ENCODE measurements around the gene ATP1B3. TPM values are rescaled to one million over a fixed set of nuclear protein-coding genes. Genes with fewer than 3 reads are reported as not detected.

The ATP1B3 gene
- polyA plus RNA-seq, 1 donor (not counting 4 experiments of a cell fraction or from before 2014, with no cell fraction given): 345 TPM

GRCh38 chr3:141938011-141938500 lies 61.6 kb downstream of the ATP1B3 start:
- DNase-seq (ENCODE audit: low read depth, low spot score): no peak
- no peaks in the 10 kb centered on the region for H3K9me3 ChIP-seq (ENCODE audit: control insufficient read depth, low read depth, low read length)
- TF ChIP-seq CTCF (optimal IDR thresholded peaks at IDR 0.05 in 1 of 3, IDR thresholded peaks at IDR 0.05 in 1 of 3, conservative IDR thresholded peaks at IDR 0.05 in 1 of 3; ENCODE audit: extremely low read depth in 1 of 3, insufficient read depth in 2 of 3, low read length in 3 of 3) (no peak), EZH2 (IDR thresholded peaks at IDR 0.05; ENCODE audit: low read length) (no peak)
- H3K9me1 ChIP-seq (ENCODE audit: control insufficient read depth, extremely low read depth, insufficient read depth, low read length): no peaks in the 10 kb centered on the region
- H3K4me3 ChIP-seq (ENCODE audit: control insufficient read depth in 2 of 3, extremely low read depth in 1 of 3, insufficient read depth in 2 of 3, low read depth in 1 of 3, low read length in 3 of 3): peak overlapping the region in 2 of 3 experiments; percentile 48 to 54
- no peaks in the 10 kb centered on the region for H3K36me3 ChIP-seq (ENCODE audit: control insufficient read depth in 2 of 2, extremely low read depth in 1 of 2, insufficient read depth in 2 of 2, low read length in 2 of 2)
- H3K27ac ChIP-seq (ENCODE audit: control insufficient read depth, insufficient read depth, low read length): peak overlapping the region; percentile 94
- dilution Hi-C loops (cut with MboI; ENCODE audit: extremely low pct_ligation_motif_present, low sequenced_read_pairs): no loop called here
- H4K20me1 ChIP-seq (ENCODE audit: control insufficient read depth, extremely low read depth, insufficient read depth, low read length): no peaks in the 10 kb centered on the region
- H3K4me2 ChIP-seq (ENCODE audit: control insufficient read depth, extremely low read depth, insufficient read depth, low read depth, low read length): peak overlapping the region; percentile 84
- peaks cover 41% of the 10 kb centered on the region for H3K4me1 ChIP-seq (ENCODE audit: control insufficient read depth, extremely low read depth, insufficient read depth, low read length)
- no peak for FAIRE-seq
- peak overlapping the region; percentile 73 for H2AFZ ChIP-seq (ENCODE audit: control insufficient read depth, low read length)
- no peaks in the 10 kb centered on the region for H3K27me3 ChIP-seq (ENCODE audit: control insufficient read depth, extremely low read depth, insufficient read depth, low read length)
- peak overlapping the region; percentile 78 for H3K9ac ChIP-seq (ENCODE audit: control insufficient read depth, extremely low read depth, insufficient read depth, low read length)
- H3K79me2 ChIP-seq (ENCODE audit: control insufficient read depth, insufficient read depth, low read length): no peaks in the 10 kb centered on the region

- Histone ChIP-seq H3K4me2 (ENCODE audit: control insufficient read depth, extremely low read depth, insufficient read depth, low read depth, low read length) (peak overlapping the region; percentile 71), H3K79me2 (ENCODE audit: control insufficient read depth, insufficient read depth, low read length) (no peaks in the 10 kb centered on the region), H4K20me1 (ENCODE audit: control insufficient read depth, extremely low read depth, insufficient read depth, low read length) (no peaks in the 10 kb centered on the region), H3K27me3 (ENCODE audit: control insufficient read depth, extremely low read depth, insufficient read depth, low read length) (no peaks in the 10 kb centered on the region), H2AFZ (ENCODE audit: control insufficient read depth, low read length) (peak overlapping the region; percentile 1), H3K9ac (ENCODE audit: control insufficient read depth, extremely low read depth, insufficient read depth, low read length) (peak overlapping the region; percentile 60), H3K27ac (ENCODE audit: control insufficient read depth, insufficient read depth, low read length) (peak overlapping the region; percentile 96), H3K9me1 (ENCODE audit: control insufficient read depth, extremely low read depth, insufficient read depth, low read length) (no peaks in the 10 kb centered on the region), H3K4me1 (ENCODE audit: control insufficient read depth, extremely low read depth, insufficient read depth, low read length) (peaks cover 41% of the 10 kb centered on the region), H3K4me3 (ENCODE audit: control insufficient read depth in 2 of 3, extremely low read depth in 1 of 3, insufficient read depth in 2 of 3, low read depth in 1 of 3, low read length in 3 of 3) (peak overlapping the region in 1 of 3 experiments; percentile 9), H3K36me3 (ENCODE audit: control insufficient read depth in 2 of 2, extremely low read depth in 1 of 2, insufficient read depth in 2 of 2, low read length in 2 of 2) (no peaks in the 10 kb centered on the region), H3K9me3 (ENCODE audit: control insufficient read depth, low read depth, low read length) (no peaks in the 10 kb centered on the region)
- DNase-seq (ENCODE audit: low read depth, low spot score) (no peak), FAIRE-seq (no peak)
- dilution Hi-C loops (cut with MboI; ENCODE audit: extremely low pct_ligation_motif_present, low sequenced_read_pairs): no loop called here
- TF ChIP-seq EZH2 (IDR thresholded peaks at IDR 0.05; ENCODE audit: low read length) (no peak), CTCF (optimal IDR thresholded peaks at IDR 0.05 in 1 of 3, IDR thresholded peaks at IDR 0.05 in 1 of 3, conservative IDR thresholded peaks at IDR 0.05 in 1 of 3; ENCODE audit: extremely low read depth in 1 of 3, insufficient read depth in 2 of 3, low read length in 3 of 3) (no peak)
Measured at GRCh38 chr3:141939759-141940158, 63.3 kb downstream of the ATP1B3 start.

Measured in keratinocyte (primary cell).